Astrocyte of the hippocampus (primary cell): ENCODE measurements around the gene SPINT3.

Source experiments
- DNase-seq: peaks from one replicate; pipeline ENCODE4 v3.0.0; 2011; ENCODE audit warnings: low read depth, low spot score

Gene SPINT3

DNA sequence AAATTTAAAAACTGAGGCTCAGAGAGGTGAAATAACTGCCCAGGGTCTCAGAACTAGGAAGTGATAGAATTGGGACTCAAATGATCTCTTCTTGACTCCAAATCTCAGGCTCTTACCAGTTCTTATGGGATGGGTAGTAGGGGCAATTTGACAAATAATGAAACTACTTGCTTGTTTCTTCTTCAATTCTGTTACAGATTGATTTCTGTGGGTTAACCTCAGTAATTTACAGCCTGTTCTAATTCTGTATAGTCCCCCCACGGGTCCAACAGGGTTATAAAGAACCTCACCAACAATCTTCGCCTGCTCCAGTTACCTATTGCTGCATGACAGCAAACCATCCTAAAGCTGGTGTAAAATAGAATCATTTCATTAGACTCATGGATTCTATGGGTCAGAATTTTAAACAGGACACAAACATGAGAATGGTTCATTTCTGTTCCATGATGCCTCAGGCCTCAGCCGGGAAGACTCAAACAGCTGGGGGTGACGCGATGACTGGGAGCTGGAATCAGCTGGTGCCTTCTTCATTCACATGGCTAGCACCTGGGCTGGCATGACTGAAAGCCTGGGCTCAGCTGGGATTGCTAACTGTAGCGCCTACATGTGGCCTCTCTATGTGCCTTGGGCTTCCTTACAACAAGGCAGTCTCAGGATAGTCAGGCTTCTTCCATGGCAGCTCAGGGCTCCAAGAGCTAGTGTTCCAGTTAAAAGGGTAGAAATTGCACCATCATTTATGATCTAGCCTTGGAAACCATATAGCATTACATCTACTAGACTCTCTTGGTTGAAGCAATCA is 52.5 kb downstream of the SPINT3 start:
- no peak for DNase-seq
